CD4-positive, alpha-beta T cell treated with Interleukin-17A for 4 hours (primary cell): ENCODE data around the gene SIGLEC11.
"Not testable (repeated sequence)": the region's sequence is repeated elsewhere in the genome, so short reads cannot be mapped to it uniquely, and the experiment has no call there.

Source experiments
- DNase-seq: peaks from one replicate; pipeline ENCODE4 v3.0.0-alpha.2; 2020; ENCODE audit warnings: mixed read lengths

The SIGLEC11 gene

GRCh38 chr19:49981603-49982593, 20.9 kb upstream of the SIGLEC11 start:
- DNase-seq: no peak

- DNase-seq: no peak
Measured at GRCh38 chr19:49978324-49978723, 17.4 kb upstream of the SIGLEC11 start.

GRCh38 chr19:49977881-49978280, 16.9 kb upstream of the SIGLEC11 start:
- no peak for DNase-seq

GRCh38 chr19:49977076-49977475, 16.1 kb upstream of the SIGLEC11 start:
- DNase-seq: no peak

GRCh38 chr19:49976496-49976895, 15.5 kb upstream of the SIGLEC11 start:
- no peak for DNase-seq

GRCh38 chr19:49975051-49975450, 14.1 kb upstream of the SIGLEC11 start:
- no peak for DNase-seq

GRCh38 chr19:49973987-49974386, 13.0 kb upstream of the SIGLEC11 start:
- DNase-seq: no peak

- DNase-seq: no peak
Measured at GRCh38 chr19:49972841-49973240, 11.9 kb upstream of the SIGLEC11 start.

GRCh38 chr19:49971991-49972411, 11.0 kb upstream of the SIGLEC11 start:
- no peak for DNase-seq

- DNase-seq: not testable (repeated sequence)
Measured at GRCh38 chr19:49969355-49969754, 8.4 kb upstream of the SIGLEC11 start.

GRCh38 chr19:49968279-49968922, 7.4 kb upstream of the SIGLEC11 start:
- no peak for DNase-seq

GRCh38 chr19:49959892-49960291, 1.1 kb downstream of the SIGLEC11 start:
- DNase-seq: not testable (repeated sequence)

GRCh38 chr19:49958596-49958995, 2.4 kb downstream of the SIGLEC11 start:
- DNase-seq: not testable (repeated sequence)

- DNase-seq: not testable (repeated sequence)
Measured at GRCh38 chr19:49958144-49958543, 2.8 kb downstream of the SIGLEC11 start.

GRCh38 chr19:49957262-49957915, 3.6 kb downstream of the SIGLEC11 start:
- DNase-seq: no peak

- DNase-seq: no peak
Measured at GRCh38 chr19:49956115-49956495, 4.9 kb downstream of the SIGLEC11 start.

- no peak for DNase-seq
Measured at GRCh38 chr19:49954933-49955332, 6.0 kb downstream of the SIGLEC11 start.

GRCh38 chr19:49954092-49954829, 6.7 kb downstream of the SIGLEC11 start:
- no peak for DNase-seq

- DNase-seq: no peak
Measured at GRCh38 chr19:49953416-49953815, 7.6 kb downstream of the SIGLEC11 start.

GRCh38 chr19:49952906-49953305, 8.1 kb downstream of the SIGLEC11 start:
- DNase-seq: no peak

GRCh38 chr19:49952479-49952836, 8.5 kb downstream of the SIGLEC11 start:
- no peak for DNase-seq

GRCh38 chr19:49951806-49952478, 9.0 kb downstream of the SIGLEC11 start:
- DNase-seq: no peak
